Esophagus (tissue), 2 donors: ENCODE results near the gene OTUD3. TPM values are rescaled to one million over a fixed set of nuclear protein-coding genes. Genes with fewer than 3 reads are reported as not detected.
"Not testable (repeated sequence)": the region's sequence is repeated elsewhere in the genome, so short reads cannot be mapped to it uniquely, and the experiment has no call there.

Experiments used
- H3K27ac ChIP-seq, 2 donors: one replicate each; pipeline ENCODE4 v1.5.1; 2013; ENCODE audit warnings: low read depth in 2 of 2, mild to moderate bottlenecking in 2 of 2, inconsistent platforms in 1 of 2, low read length in 1 of 2, moderate library complexity in 1 of 2
- H3K27me3 ChIP-seq, 2 donors: one replicate each; pipeline ENCODE4 v1.6.1; 2013; ENCODE audit warnings: low read length in 2 of 2, control low read depth in 1 of 2, mild to moderate bottlenecking in 1 of 2; ENCODE audit not compliant: insufficient read depth in 2 of 2, control insufficient read depth in 1 of 2
- H3K36me3 ChIP-seq, 2 donors: one replicate each; pipeline ENCODE4 v1.6.1; 2013; ENCODE audit warnings: low read length in 1 of 2; ENCODE audit not compliant: control insufficient read depth in 2 of 2, insufficient read depth in 2 of 2
- H3K4me1 ChIP-seq, 2 donors: one replicate each; pipeline ENCODE4 v1.6.1; 2013; ENCODE audit warnings: low read length in 1 of 2; ENCODE audit not compliant: control insufficient read depth in 2 of 2, insufficient read depth in 2 of 2
- H3K4me3 ChIP-seq, 2 donors: one replicate each; pipeline ENCODE4 v1.5.1; 2013; ENCODE audit warnings: low read length in 2 of 2, mild to moderate bottlenecking in 2 of 2, low read depth in 1 of 2, moderate library complexity in 1 of 2
- H3K9me3 ChIP-seq, 2 donors: one replicate each; pipeline ENCODE4 v1.6.1; 2013; ENCODE audit warnings: mild to moderate bottlenecking in 2 of 2, low read depth in 1 of 2, low read length in 1 of 2, moderate library complexity in 1 of 2; ENCODE audit not compliant: control insufficient read depth in 2 of 2, insufficient read depth in 1 of 2
- WGBS, 2 donors: extraction: QIAGEN DNeasy Blood & Tissue Kit; methylation state at CpG; one replicate each; pipeline ENCODE4 v1.1.7; 2013; 5-methylcytosine and 5-hydroxymethylcytosine counted together
- polyA plus RNA-seq, 2 donors: library from polyadenylated mRNA; stranded (reverse); fragments of 200-250 nt; gene quantifications; one replicate each; pipeline ENCODE4 v1.2.3, GENCODE V29; 2013
- donor health status: healthy with polysubstance abuse.
- donor health status: Bipolar disorder and iron deficiency.

The OTUD3 gene
- 1 to 10 TPM; 1.4 to 2.4 TPM for polyA plus RNA-seq

- no peaks in the 10 kb centered on the region for H3K9me3 ChIP-seq
- peaks cover 0 to 2% of the 10 kb centered on the region in 2 donors for H3K4me1 ChIP-seq
- H3K36me3 ChIP-seq: no peaks in the 10 kb centered on the region
- peak within 1 kb of the TSS; percentile 92 to 94 for H3K27ac ChIP-seq
- 0% methylated on average over 83 to 97 of the region's 97 CpGs for WGBS, 2 donors
- H3K27me3 ChIP-seq: no peaks in the 10 kb centered on the region
- peak within 1 kb of the TSS; percentile 87 to 94 for H3K4me3 ChIP-seq
Measured at GRCh38 chr1:19882111-19883071, at the start of gene OTUD3. Gene OTUD3, plus strand, starts transcription at chr1:19882395. Its CDS starts 119 bp downstream, at chr1:19882514.

- H3K4me3 ChIP-seq: no peak overlapping the region
- no peak overlapping the region for H3K27ac ChIP-seq
Measured at GRCh38 chr1:19835578-19835977, 46.6 kb upstream of the OTUD3 start.

DNA sequence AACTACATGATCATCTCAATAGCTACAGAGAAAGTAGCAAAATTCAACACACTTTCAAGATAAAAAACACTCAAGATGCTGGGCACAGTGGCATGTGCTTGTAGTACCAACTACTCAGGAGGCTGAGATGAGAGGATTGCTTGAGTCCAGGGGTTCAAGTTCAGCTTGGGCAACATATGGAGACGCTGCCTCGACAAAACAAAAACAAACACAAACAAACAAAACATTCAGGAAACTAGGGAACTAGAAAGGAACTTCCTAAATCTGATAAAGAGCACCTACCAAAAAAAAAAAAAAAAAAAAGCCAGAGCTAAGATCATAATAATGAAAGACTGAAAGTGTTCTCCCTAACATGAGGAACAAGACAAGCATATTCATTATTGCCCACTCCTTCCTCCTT is 44.3 kb upstream of the OTUD3 start:
- H3K36me3 ChIP-seq: no peaks in the 10 kb centered on the region

More at GRCh38 chr1:19835578-19835977, 46.6 kb upstream of the OTUD3 start:
- no peaks in the 10 kb centered on the region for H3K9me3 ChIP-seq
- no peaks in the 10 kb centered on the region for H3K4me1 ChIP-seq
- no peaks in the 10 kb centered on the region for H3K36me3 ChIP-seq
- no peaks in the 10 kb centered on the region for H3K27me3 ChIP-seq
- 84 to 91% methylated on average over 4 of the region's 4 CpGs for WGBS, 2 donors

DNA sequence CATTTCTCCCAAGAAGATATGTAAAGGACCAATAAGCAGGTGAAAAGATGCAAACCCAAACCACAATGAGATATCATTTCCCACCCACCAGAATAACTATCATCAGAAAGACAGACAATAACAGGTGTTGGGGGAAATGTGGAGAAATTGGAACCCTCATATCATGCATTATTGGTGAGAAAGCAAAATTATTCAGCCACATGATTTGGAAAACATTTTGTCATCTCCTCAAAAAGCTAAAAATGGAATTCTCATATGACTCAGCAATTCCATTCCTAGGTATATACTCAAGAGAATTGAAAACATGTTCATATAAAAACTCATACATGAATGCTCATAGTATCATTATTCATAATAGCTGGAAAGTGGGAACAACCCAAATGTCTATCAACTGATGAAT is 42.0 kb upstream of the OTUD3 start:
- no peaks in the 10 kb centered on the region for H3K4me1 ChIP-seq
- no peaks in the 10 kb centered on the region for H3K27me3 ChIP-seq
- H3K9me3 ChIP-seq: no peaks in the 10 kb centered on the region
- H3K4me3 ChIP-seq: no peak overlapping the region
- H3K27ac ChIP-seq: no peak overlapping the region
- no peaks in the 10 kb centered on the region for H3K36me3 ChIP-seq

More for the DNA sequence above, 44.3 kb upstream of the OTUD3 start:
- no peak overlapping the region for H3K4me3 ChIP-seq
- WGBS, 2 donors: 65 to 66% methylated on average over 2 of the region's 2 CpGs
- H3K4me1 ChIP-seq: no peaks in the 10 kb centered on the region
- H3K9me3 ChIP-seq: no peaks in the 10 kb centered on the region
- no peaks in the 10 kb centered on the region for H3K27me3 ChIP-seq
- H3K27ac ChIP-seq: no peak overlapping the region

- WGBS, 2 donors: 34 to 35% methylated on average over 11 of the region's 11 CpGs
- Histone ChIP-seq H3K27ac (no peak overlapping the region), H3K27me3 (no peaks in the 10 kb centered on the region), H3K4me1 (no peaks in the 10 kb centered on the region), H3K4me3 (no peak overlapping the region), H3K36me3 (no peaks in the 10 kb centered on the region), H3K9me3 (no peaks in the 10 kb centered on the region)
Measured at GRCh38 chr1:19844731-19845495, 37.3 kb upstream of the OTUD3 start.

GRCh38 chr1:19845555-19845954 is 36.6 kb upstream of the OTUD3 start:
- no peak overlapping the region for H3K4me3 ChIP-seq
- no peak overlapping the region for H3K27ac ChIP-seq
- 86 to 89% methylated on average over 8 of the region's 8 CpGs for WGBS, 2 donors
- H3K27me3 ChIP-seq: no peaks in the 10 kb centered on the region
- no peaks in the 10 kb centered on the region for H3K4me1 ChIP-seq
- H3K36me3 ChIP-seq: no peaks in the 10 kb centered on the region
- no peaks in the 10 kb centered on the region for H3K9me3 ChIP-seq

DNA sequence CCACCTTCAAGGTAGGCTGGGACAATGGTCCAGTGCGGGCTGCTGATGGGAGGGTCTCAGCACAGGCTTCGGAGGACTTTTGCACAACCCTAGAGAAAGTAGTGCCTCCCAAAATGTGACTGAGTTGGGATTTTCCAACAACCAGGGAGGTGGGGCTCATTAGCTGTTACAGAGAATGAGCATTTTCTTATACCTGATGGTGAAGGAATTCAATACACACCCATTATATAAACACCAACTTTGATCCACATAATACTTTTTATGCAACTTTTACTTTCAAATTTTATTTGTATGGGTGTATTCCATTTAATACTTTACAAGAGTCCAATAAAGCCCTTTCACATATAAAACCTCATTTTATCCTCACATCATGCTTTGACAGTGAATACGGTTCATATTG is 35.9 kb upstream of the OTUD3 start:
- no peaks in the 10 kb centered on the region for H3K4me1 ChIP-seq
- H3K27ac ChIP-seq: no peak overlapping the region
- 78 to 91% methylated on average over 3 of the region's 3 CpGs for WGBS, 2 donors

GRCh38 chr1:19847334-19847733 is 34.9 kb upstream of the OTUD3 start:
- H3K36me3 ChIP-seq, H3K27ac ChIP-seq, H3K27me3 ChIP-seq, H3K9me3 ChIP-seq, H3K4me1 ChIP-seq, H3K4me3 ChIP-seq: not testable (repeated sequence)
- WGBS, 2 donors: 74 to 75% methylated on average over 9 of the region's 9 CpGs

More for the DNA sequence above, 35.9 kb upstream of the OTUD3 start:
- H3K36me3 ChIP-seq: no peaks in the 10 kb centered on the region
- no peaks in the 10 kb centered on the region for H3K9me3 ChIP-seq
- H3K4me3 ChIP-seq: no peak overlapping the region
- no peaks in the 10 kb centered on the region for H3K27me3 ChIP-seq

DNA sequence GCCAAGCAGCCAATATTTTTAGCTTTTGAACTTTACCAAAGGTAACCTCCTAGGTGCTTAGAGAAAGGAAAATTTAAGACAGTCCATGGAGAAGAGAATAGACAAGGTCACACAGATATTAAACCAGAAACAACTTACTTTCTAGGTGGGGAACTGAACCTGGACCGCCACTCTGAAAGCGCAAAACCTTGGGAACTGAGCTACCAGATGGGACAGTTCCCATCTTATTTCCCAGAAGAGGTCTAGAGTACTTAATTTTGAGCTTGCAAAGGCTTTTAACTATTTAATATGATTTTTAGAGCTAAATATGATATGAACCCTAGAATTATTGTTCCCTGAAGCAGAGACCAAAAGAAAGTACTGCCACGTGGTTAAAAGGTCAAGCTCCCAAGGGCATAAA is 32.9 kb upstream of the OTUD3 start:
- H3K27me3 ChIP-seq, H3K4me1 ChIP-seq, H3K9me3 ChIP-seq, H3K36me3 ChIP-seq, H3K27ac ChIP-seq, H3K4me3 ChIP-seq: not testable (repeated sequence)
- 66 to 79% methylated on average over 3 of the region's 3 CpGs for WGBS, 2 donors
